HUES6 (cell line): ENCODE data around the gene SLC6A1.

Source experiments
- H3K27ac ChIP-seq: 2 replicates; pipeline ENCODE4 v1.7.0; 2013; ENCODE audit warnings: low read depth, mild to moderate bottlenecking, low read length, inconsistent platforms
- H3K27me3 ChIP-seq: 2 replicates; pipeline ENCODE4 v1.6.1; 2013; ENCODE audit warnings: low read length; ENCODE audit not compliant: control insufficient read depth, insufficient read depth
- H3K36me3 ChIP-seq: 2 replicates; pipeline ENCODE4 v1.6.1; 2013; ENCODE audit warnings: low read length; ENCODE audit not compliant: control insufficient read depth, insufficient read depth
- H3K4me1 ChIP-seq: 2 replicates; pipeline ENCODE4 v1.6.1; 2013; ENCODE audit warnings: low read length; ENCODE audit not compliant: control insufficient read depth, insufficient read depth
- H3K4me3 ChIP-seq: 2 replicates; pipeline ENCODE4 v1.5.1; 2013; ENCODE audit warnings: low read depth, low read length
- H3K9ac ChIP-seq: one replicate; pipeline ENCODE4 v1.6.1; 2013; ENCODE audit warnings: mild to moderate bottlenecking, low read length
- H3K9me3 ChIP-seq: 2 replicates; pipeline ENCODE4 v1.6.1; 2013; ENCODE audit warnings: low read depth, low read length; ENCODE audit not compliant: control insufficient read depth, insufficient read depth

The SLC6A1 gene

DNA sequence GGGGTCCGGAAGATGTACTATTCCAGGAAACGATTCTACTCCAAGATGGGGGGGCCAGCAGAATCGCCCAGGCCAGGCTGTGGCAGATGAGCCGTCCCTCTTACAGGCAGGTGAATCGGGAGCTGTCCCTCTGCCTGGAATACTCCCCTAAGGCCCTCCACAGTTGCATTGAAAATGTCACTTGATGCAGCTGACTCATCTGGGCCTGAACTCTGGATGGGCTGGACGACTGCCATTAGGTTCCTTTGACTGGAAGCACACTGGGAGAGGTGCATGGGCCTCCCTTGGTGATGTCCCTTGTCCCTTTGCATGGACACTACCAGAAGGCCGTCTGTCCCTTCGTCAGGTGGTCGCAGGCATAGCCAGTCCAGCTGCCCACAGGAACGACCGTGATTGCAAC, 92.1 kb downstream of the SLC6A1 start:
- Histone ChIP-seq H3K9ac (no peak overlapping the region), H3K9me3 (no peaks in the 10 kb centered on the region), H3K4me3 (no peak overlapping the region), H3K27ac (no peak overlapping the region), H3K36me3 (no peaks in the 10 kb centered on the region), H3K4me1 (no peaks in the 10 kb centered on the region), H3K27me3 (no peaks in the 10 kb centered on the region)

DNA sequence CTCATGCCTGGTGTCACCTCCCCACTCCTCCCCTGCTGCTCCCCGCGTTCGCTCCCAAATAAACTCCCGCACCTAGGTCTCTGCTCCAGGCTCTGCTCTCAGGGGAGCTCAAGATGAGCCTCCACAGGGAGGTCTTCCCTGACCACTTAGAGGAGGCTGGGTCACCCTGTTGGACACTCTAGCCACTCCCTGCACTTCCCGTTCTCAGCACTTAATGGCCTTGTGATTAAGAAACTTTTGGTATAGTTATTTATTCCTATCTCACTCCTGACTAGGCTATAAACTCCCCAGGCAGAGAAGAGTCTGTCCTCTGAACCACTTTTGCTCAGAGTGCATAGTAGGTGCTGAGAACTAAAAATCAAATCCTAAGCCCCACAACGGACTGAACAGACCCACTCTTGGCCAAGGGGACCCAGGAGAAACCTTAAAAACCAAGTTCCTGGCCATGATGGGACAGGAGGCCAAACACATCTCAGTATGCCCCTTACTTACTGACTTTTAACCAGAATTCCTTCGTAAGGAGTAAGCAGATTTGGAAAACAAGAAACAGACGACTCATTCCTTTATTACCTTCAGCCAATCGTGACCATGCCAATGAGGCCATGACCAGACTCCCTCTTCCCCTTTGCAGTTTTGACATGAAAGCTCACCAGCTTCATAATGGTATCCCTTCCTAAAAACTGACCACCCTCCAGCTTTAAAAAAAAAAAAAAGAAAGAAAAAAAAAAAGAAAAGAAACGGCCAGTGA, 92.7 kb downstream of the SLC6A1 start:
- no peaks in the 10 kb centered on the region for H3K4me1 ChIP-seq
- H3K9ac ChIP-seq = no peak overlapping the region
- H3K27me3 ChIP-seq = no peaks in the 10 kb centered on the region
- H3K36me3 ChIP-seq = no peaks in the 10 kb centered on the region
- no peak overlapping the region for H3K27ac ChIP-seq
- no peak overlapping the region for H3K4me3 ChIP-seq
- no peaks in the 10 kb centered on the region for H3K9me3 ChIP-seq

DNA sequence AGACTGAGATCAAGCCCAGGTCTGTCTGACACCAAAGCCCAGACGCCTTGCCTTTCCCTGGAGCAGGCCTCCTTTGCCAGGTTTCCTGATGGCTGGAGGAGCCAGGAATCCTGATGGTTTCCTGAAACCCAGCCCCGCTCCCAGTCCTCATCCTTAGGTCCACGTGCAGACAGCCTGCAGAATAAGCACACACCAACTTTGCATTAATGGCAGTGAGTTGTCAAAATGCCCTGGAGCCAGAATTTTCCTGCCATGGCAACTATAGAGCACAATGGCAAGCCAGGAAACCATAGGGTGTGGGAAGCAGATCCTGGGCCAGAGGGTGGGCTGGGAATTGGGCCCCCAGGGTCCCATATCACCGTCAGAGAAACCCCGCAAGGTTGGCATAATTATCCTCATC, 94.3 kb downstream of the SLC6A1 start:
- no peaks in the 10 kb centered on the region for H3K27me3 ChIP-seq
- H3K9ac ChIP-seq = no peak overlapping the region
- no peak overlapping the region for H3K27ac ChIP-seq
- no peak overlapping the region for H3K4me3 ChIP-seq
- no peaks in the 10 kb centered on the region for H3K36me3 ChIP-seq
- no peaks in the 10 kb centered on the region for H3K9me3 ChIP-seq
- no peaks in the 10 kb centered on the region for H3K4me1 ChIP-seq

DNA sequence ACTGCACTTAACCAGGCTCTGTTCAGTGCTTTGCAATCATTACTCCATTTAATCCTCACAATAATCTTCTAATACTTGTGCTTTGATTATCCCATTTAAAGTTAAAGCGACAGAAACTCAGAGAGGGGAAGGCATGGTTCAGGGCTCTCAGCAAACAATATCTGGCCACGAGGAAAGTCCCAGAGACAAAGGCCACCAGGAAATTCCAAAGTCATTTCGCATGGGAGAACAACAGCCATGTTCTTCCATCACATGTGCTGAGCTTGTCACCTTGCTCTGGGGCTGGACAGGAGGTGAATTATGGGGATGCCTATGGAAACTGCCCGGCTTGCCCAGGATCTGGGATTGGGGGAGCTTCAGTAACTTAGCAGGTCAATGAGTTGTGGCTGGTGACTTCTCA, 95.5 kb downstream of the SLC6A1 start:
- Histone ChIP-seq H3K4me1 (no peaks in the 10 kb centered on the region), H3K4me3 (no peak overlapping the region), H3K36me3 (no peaks in the 10 kb centered on the region)

DNA sequence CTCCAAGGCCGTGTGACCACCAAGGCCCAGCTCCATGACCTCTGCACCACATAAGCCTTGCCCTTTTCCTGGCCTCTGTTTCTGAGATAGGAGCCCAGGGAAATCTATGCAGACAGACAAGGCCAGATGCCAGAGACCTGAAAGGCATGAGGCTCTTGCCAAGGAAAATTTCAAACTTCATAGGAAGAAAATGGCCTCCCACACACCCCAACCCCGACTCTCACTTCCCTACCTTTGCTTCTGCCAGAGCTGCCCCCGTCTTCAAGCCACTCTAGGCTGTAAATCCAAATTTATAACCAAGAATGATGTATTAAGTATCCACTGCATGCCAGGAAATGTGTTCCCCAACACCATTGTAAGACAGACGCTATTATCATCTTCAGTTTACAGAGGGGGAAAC, 96.3 kb downstream of the SLC6A1 start:
- H3K9me3 ChIP-seq = no peaks in the 10 kb centered on the region; the same call in 1 of the 2 replicates
- H3K27ac ChIP-seq = no peak overlapping the region
- no peaks in the 10 kb centered on the region for H3K4me1 ChIP-seq
- no peaks in the 10 kb centered on the region for H3K27me3 ChIP-seq
- H3K4me3 ChIP-seq = no peak overlapping the region
- H3K36me3 ChIP-seq = no peaks in the 10 kb centered on the region
- H3K9ac ChIP-seq = no peak overlapping the region

More for the DNA sequence above, 95.5 kb downstream of the SLC6A1 start:
- H3K27me3 ChIP-seq = no peaks in the 10 kb centered on the region
- H3K9me3 ChIP-seq = no peaks in the 10 kb centered on the region; the same call in 1 of the 2 replicates
- no peak overlapping the region for H3K27ac ChIP-seq
- H3K9ac ChIP-seq = no peak overlapping the region
